KMS-11 (cell line): ENCODE data around the gene ATIC.

Experiments
- H2AFZ ChIP-seq: fragments of 200-600 bp; sonication (generic); 2 replicates; pipeline ENCODE4 v1.6.1; 2016; ENCODE audit warnings: antibody characterized with exemption, mixed run types, low read depth
- H3K27ac ChIP-seq: fragments of 200-600 bp; sonication (generic); 2 replicates; pipeline ENCODE4 v1.6.1; 2016; ENCODE audit warnings: mild to moderate bottlenecking, mixed run types
- H3K27me3 ChIP-seq: fragments of 200-600 bp; sonication (generic); 2 replicates; pipeline ENCODE4 v1.6.1; 2017; ENCODE audit warnings: mild to moderate bottlenecking, low read depth, mixed run types, moderate library complexity; ENCODE audit not compliant: insufficient read depth
- H3K36me3 ChIP-seq: fragments of 200-600 bp; sonication (generic); 2 replicates; pipeline ENCODE4 v1.6.1; 2017; ENCODE audit warnings: mild to moderate bottlenecking, mixed run types; ENCODE audit not compliant: insufficient read depth
- H3K4me1 ChIP-seq: fragments of 200-600 bp; sonication (generic); 2 replicates; pipeline ENCODE4 v1.6.1; 2016; ENCODE audit warnings: mild to moderate bottlenecking, low read depth, mixed run types; ENCODE audit not compliant: poor library complexity, severe bottlenecking
- H3K4me2 ChIP-seq: fragments of 200-600 bp; sonication (generic); 2 replicates; pipeline ENCODE4 v1.7.0; 2016; ENCODE audit warnings: mild to moderate bottlenecking, mixed run types
- H3K4me3 ChIP-seq: fragments of 200-600 bp; sonication (generic); IDR thresholded peaks from 2 replicates; pipeline ENCODE4 v1.6.1; 2017; ENCODE audit warnings: low read depth, low read length, mixed read lengths; ENCODE audit not compliant: insufficient read depth
- H3K79me2 ChIP-seq: fragments of 200-600 bp; sonication (generic); 2 replicates; pipeline ENCODE4 v1.6.1; 2016; ENCODE audit warnings: low read depth, mixed run types; ENCODE audit not compliant: insufficient read depth
- H3K9ac ChIP-seq: fragments of 200-600 bp; sonication (generic); 2 replicates; pipeline ENCODE4 v1.6.1; 2016; ENCODE audit warnings: mild to moderate bottlenecking, mixed run types
- H4K20me1 ChIP-seq: fragments of 200-600 bp; sonication (generic); 2 replicates; pipeline ENCODE4 v1.6.1; 2016; ENCODE audit warnings: mild to moderate bottlenecking, mixed run types; ENCODE audit not compliant: insufficient read depth
- CTCF ChIP-seq: fragments of 200-600 bp; sonication (generic); conservative IDR thresholded peaks from 2 replicates; pipeline ENCODE4 v1.6.1; 2017; ENCODE audit warnings: low read depth, mild to moderate bottlenecking, antibody characterized with exemption, low read length, moderate library complexity, mixed read lengths

The ATIC gene

GRCh38 chr2:215388002-215388728, 76.3 kb downstream of the ATIC start:
- no peak overlapping the region for H3K27ac ChIP-seq

GRCh38 chr2:215390550-215390913, 78.7 kb downstream of the ATIC start:
- TF ChIP-seq CTCF: no peak
- no peak overlapping the region for H3K27ac ChIP-seq
- no peak overlapping the region for H2AFZ ChIP-seq
- no peaks in the 10 kb centered on the region for H3K79me2 ChIP-seq
- H3K27me3 ChIP-seq: no peaks in the 10 kb centered on the region
- H3K36me3 ChIP-seq: no peaks in the 10 kb centered on the region
- H4K20me1 ChIP-seq: no peaks in the 10 kb centered on the region
- no peak overlapping the region for H3K4me3 ChIP-seq
- no peak overlapping the region for H3K9ac ChIP-seq
- peaks cover 3% of the 10 kb centered on the region for H3K4me1 ChIP-seq
- H3K4me2 ChIP-seq: no peak overlapping the region

More at GRCh38 chr2:215388002-215388728, 76.3 kb downstream of the ATIC start:
- Histone ChIP-seq H3K79me2 (no peaks in the 10 kb centered on the region), H3K4me1 (peaks cover 3% of the 10 kb centered on the region), H2AFZ (no peak overlapping the region), H3K36me3 (no peaks in the 10 kb centered on the region), H3K4me3 (no peak overlapping the region), H3K27me3 (no peaks in the 10 kb centered on the region), H4K20me1 (no peaks in the 10 kb centered on the region), H3K9ac (no peak overlapping the region), H3K4me2 (no peak overlapping the region)
- TF ChIP-seq CTCF: no peak

- Histone ChIP-seq H3K9ac (no peak overlapping the region), H2AFZ (no peak overlapping the region), H3K36me3 (no peaks in the 10 kb centered on the region), H3K27ac (no peak overlapping the region), H3K79me2 (no peaks in the 10 kb centered on the region), H3K4me1 (peaks cover 1% of the 10 kb centered on the region), H3K27me3 (no peaks in the 10 kb centered on the region), H3K4me3 (no peak overlapping the region), H4K20me1 (no peaks in the 10 kb centered on the region), H3K4me2 (no peak overlapping the region)
- no peak for TF ChIP-seq CTCF
These were observed 79.7 kb downstream of the ATIC start for GRCh38 chr2:215391531-215391930.

GRCh38 chr2:215392164-215392563, 80.3 kb downstream of the ATIC start:
- H3K36me3 ChIP-seq: no peaks in the 10 kb centered on the region
- H3K4me1 ChIP-seq: no peaks in the 10 kb centered on the region

More at GRCh38 chr2:215392164-215392563, 80.3 kb downstream of the ATIC start:
- Histone ChIP-seq H3K79me2 (no peaks in the 10 kb centered on the region), H3K9ac (no peak overlapping the region), H4K20me1 (no peaks in the 10 kb centered on the region), H2AFZ (no peak overlapping the region), H3K4me2 (no peak overlapping the region), H3K27ac (no peak overlapping the region), H3K27me3 (no peaks in the 10 kb centered on the region), H3K4me3 (no peak overlapping the region)
- no peak for TF ChIP-seq CTCF
